ENCODE measurements around the gene TBXAS1. TPM values are rescaled to one million over a fixed set of nuclear protein-coding genes. Genes with fewer than 3 reads are reported as not detected.

TBXAS1 gene
- total RNA-seq, 2 experiments from 2014 or later = 0.86 TPM; not detected in 1

DNA sequence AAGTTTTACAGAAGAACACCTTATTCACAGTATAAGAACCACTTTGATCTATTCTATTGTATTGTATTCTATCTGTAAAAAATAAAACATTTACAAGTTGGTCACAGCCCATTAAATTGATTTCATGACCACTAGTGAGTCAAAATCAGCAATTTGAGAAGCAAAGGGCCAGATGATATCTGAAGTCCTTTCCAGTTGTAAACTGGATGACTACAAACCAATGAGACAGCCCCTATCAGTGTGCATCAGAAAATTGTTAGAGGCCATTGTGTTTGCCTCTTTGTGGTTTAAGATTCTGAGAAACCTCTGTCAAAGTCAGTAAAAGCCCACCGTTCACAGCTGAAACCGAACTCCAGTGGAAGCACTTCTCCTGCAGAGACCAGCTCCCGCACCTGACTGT, 54.8 kb downstream of the TBXAS1 start:
- no peak overlapping the region for H3K27ac ChIP-seq (ENCODE audit: low read depth, low read length, poor library complexity, severe bottlenecking)
- H3K36me3 ChIP-seq (ENCODE audit: insufficient read depth, low read length) = no peaks in the 10 kb centered on the region
- ChIA-PET CTCF (ENCODE audit: unreplicated experiment) (no interaction called here), POLR2A (no interaction called here)
- DNase-seq (ENCODE audit: low spot score) = no peak
- H3K4me3 ChIP-seq (ENCODE audit: low read depth, low read length, poor library complexity, severe bottlenecking) = no peak overlapping the region
- H2AFZ ChIP-seq (ENCODE audit: low read length) = no peak overlapping the region
- no peaks in the 10 kb centered on the region for H3K4me1 ChIP-seq (ENCODE audit: insufficient read depth, low read length, poor library complexity, severe bottlenecking)
- intact Hi-C loops (cut with micrococcal nuclease; ENCODE audit: unreplicated experiment) = no loop called here
- no peak overlapping the region for H3K4me2 ChIP-seq (ENCODE audit: low read length)
- TF ChIP-seq, protein P1, sequence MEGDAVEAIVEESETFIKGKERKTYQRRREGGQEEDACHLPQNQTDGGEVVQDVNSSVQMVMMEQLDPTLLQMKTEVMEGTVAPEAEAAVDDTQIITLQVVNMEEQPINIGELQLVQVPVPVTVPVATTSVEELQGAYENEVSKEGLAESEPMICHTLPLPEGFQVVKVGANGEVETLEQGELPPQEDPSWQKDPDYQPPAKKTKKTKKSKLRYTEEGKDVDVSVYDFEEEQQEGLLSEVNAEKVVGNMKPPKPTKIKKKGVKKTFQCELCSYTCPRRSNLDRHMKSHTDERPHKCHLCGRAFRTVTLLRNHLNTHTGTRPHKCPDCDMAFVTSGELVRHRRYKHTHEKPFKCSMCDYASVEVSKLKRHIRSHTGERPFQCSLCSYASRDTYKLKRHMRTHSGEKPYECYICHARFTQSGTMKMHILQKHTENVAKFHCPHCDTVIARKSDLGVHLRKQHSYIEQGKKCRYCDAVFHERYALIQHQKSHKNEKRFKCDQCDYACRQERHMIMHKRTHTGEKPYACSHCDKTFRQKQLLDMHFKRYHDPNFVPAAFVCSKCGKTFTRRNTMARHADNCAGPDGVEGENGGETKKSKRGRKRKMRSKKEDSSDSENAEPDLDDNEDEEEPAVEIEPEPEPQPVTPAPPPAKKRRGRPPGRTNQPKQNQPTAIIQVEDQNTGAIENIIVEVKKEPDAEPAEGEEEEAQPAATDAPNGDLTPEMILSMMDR (conservative IDR thresholded peaks at IDR 0.05; ENCODE audit: low read length) = no peak
- TF ChIP-seq EZH2phosphoT487 (IDR thresholded peaks at IDR 0.05; ENCODE audit: borderline replicate concordance, low read depth, low read length) = no peak
- no peaks in the 10 kb centered on the region for H3K79me2 ChIP-seq (ENCODE audit: insufficient read depth, low read depth, low read length)
- H4K20me1 ChIP-seq (ENCODE audit: insufficient read depth, low read length) = no peaks in the 10 kb centered on the region
- H3K9me2 ChIP-seq (ENCODE audit: insufficient read depth, low read length) = no peaks in the 10 kb centered on the region
- H3K9me3 ChIP-seq (ENCODE audit: low read length) = no peaks in the 10 kb centered on the region
- BruUV-seq (replicated peaks) = no TSS peak

DNA sequence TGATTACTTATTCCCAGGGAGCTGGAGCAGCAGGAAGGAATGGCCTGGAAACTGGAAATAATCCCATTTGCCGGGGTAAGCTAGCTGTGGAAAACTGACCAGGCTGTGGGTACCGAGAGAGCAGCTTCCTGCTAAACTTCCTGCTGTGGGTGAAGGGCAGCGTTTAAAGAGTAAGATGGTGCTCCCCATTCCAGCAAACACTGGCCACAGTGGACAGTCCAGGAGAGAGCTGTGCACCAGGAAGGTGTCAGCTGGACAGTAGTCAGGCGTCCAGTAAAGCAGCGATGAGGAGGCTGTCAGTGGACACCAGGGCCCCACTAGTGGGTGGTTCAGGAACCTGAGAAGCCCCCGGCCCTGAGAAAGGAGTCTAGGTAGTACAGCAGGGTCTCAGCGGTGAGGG, 55.4 kb downstream of the TBXAS1 start:
- intact Hi-C loops (cut with micrococcal nuclease; ENCODE audit: unreplicated experiment) = no loop called here
- ChIA-PET POLR2A (no interaction called here), CTCF (ENCODE audit: unreplicated experiment) (no interaction called here)
- no peak for DNase-seq (ENCODE audit: low spot score)
- no peaks in the 10 kb centered on the region for H3K9me2 ChIP-seq (ENCODE audit: insufficient read depth, low read length)
- no peaks in the 10 kb centered on the region for H3K36me3 ChIP-seq (ENCODE audit: insufficient read depth, low read length)
- no peak for TF ChIP-seq EZH2phosphoT487 (IDR thresholded peaks at IDR 0.05; ENCODE audit: borderline replicate concordance, low read depth, low read length)
- TF ChIP-seq, protein P1 (conservative IDR thresholded peaks at IDR 0.05; ENCODE audit: low read length) = no peak
- no peaks in the 10 kb centered on the region for H4K20me1 ChIP-seq (ENCODE audit: insufficient read depth, low read length)
- no TSS peak for BruUV-seq (replicated peaks)
- H3K4me3 ChIP-seq (ENCODE audit: low read depth, low read length, poor library complexity, severe bottlenecking) = no peak overlapping the region
- H3K9me3 ChIP-seq (ENCODE audit: low read length) = no peaks in the 10 kb centered on the region
- no peak overlapping the region for H3K27ac ChIP-seq (ENCODE audit: low read depth, low read length, poor library complexity, severe bottlenecking)
- no peaks in the 10 kb centered on the region for H3K4me1 ChIP-seq (ENCODE audit: insufficient read depth, low read length, poor library complexity, severe bottlenecking)
- H3K79me2 ChIP-seq (ENCODE audit: insufficient read depth, low read depth, low read length) = no peaks in the 10 kb centered on the region
- H3K4me2 ChIP-seq (ENCODE audit: low read length) = no peak overlapping the region
- no peak overlapping the region for H2AFZ ChIP-seq (ENCODE audit: low read length)

DNA sequence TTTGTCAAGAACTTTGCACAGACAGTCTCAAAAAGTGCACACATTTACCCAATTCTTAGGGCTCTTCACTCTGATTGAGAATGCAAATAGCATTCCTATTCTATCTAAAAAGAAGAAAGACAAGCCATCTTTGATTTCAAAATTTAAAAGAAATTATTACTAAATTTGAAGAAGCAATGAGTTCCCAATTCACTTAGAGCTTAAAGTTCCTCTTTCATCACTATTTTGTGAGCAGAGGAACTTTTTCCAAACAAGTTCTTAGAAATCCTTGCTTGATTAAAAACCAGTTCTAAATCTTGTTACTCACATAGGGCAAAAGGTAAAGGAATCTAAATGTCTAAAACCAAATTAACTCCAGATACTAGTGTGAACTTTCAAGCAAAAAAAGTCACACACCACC, 56.4 kb downstream of the TBXAS1 start:
- Histone ChIP-seq H4K20me1 (ENCODE audit: insufficient read depth, low read length) (no peaks in the 10 kb centered on the region), H3K36me3 (ENCODE audit: insufficient read depth, low read length) (no peaks in the 10 kb centered on the region), H3K4me1 (ENCODE audit: insufficient read depth, low read length, poor library complexity, severe bottlenecking) (no peaks in the 10 kb centered on the region), H3K4me2 (ENCODE audit: low read length) (no peak overlapping the region), H3K27ac (ENCODE audit: low read depth, low read length, poor library complexity, severe bottlenecking) (no peak overlapping the region), H3K9me2 (ENCODE audit: insufficient read depth, low read length) (no peaks in the 10 kb centered on the region), H3K79me2 (ENCODE audit: insufficient read depth, low read depth, low read length) (no peaks in the 10 kb centered on the region), H3K4me3 (ENCODE audit: low read depth, low read length, poor library complexity, severe bottlenecking) (no peak overlapping the region), H3K9me3 (ENCODE audit: low read length) (no peaks in the 10 kb centered on the region), H2AFZ (ENCODE audit: low read length) (no peak overlapping the region)
- BruUV-seq (replicated peaks) = no TSS peak
- CTCF ChIA-PET (ENCODE audit: unreplicated experiment) = no interaction called here
- POLR2A ChIA-PET = interaction anchor here (0.6 kb wide), 1 partner anchor 687 kb away, joined by 3 read pairs; no protein-coding TSS in a partner anchor
- intact Hi-C loops (cut with micrococcal nuclease; ENCODE audit: unreplicated experiment) = no loop called here
- DNase-seq (ENCODE audit: low spot score) = no peak
- TF ChIP-seq, protein P1 (conservative IDR thresholded peaks at IDR 0.05; ENCODE audit: low read length) = no peak
